ENCODE results near the gene PSMG4.
A peak's percentile ranks its signal among the peaks of the same experiment; 100 is the strongest.

The PSMG4 gene

DNA sequence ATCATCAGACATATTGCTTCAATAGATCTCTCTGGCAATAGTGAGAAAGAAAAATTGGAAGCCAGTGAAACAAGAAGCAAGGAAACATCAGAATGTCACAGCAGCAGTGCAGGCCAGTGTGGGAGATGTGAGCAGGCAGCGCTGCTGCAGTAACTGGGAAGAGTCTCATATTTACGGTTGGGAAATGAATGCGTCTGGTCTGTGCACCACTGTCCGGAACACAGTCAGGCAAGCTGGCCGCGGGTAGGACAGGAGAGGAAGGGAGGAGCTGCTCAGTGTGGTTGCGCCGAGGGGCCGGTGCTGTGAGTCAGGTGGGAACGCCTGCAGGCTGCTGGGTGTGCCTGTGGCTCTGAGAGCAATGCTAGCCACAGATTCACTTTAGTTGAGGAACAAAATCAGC, 6.4 kb upstream of the PSMG4 start:
- no peak for DNase-seq

DNA sequence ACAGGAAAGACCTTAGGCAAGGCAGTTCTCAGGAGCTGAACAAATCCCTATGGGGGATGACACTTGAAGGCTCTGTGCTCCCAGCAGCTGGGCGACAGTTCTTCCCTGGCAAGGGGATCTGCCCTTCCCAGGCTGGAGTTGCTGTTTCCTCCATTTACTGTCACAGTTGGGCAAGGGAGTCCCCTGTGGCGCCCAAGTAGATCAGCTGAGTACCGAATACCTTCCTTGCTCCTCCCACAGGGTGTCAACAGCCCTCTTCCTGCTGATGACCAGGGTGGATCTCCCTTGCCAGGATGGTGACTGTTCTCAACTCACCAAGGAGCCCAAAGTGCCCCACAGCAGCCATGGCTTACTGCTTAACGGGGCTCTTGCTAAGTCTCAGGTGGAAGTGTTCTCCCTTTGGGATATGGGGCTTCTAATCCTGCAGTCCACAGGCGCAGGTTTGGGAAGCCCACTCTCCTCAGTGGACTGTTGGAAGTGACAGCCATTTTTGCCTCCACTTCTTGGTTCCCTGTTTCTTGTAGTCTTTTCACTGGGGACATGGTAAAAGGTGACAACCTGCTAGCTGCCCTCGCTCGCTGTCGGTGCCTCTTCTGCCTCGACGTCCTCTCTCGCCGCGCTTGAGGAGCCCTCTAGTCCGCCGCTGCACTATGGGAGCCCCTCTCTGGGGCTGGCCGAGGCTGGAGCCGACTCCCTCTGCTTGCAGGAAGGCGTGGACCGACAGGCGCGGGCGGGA, 5.7 kb upstream of the PSMG4 start:
- no peak for DNase-seq

DNA sequence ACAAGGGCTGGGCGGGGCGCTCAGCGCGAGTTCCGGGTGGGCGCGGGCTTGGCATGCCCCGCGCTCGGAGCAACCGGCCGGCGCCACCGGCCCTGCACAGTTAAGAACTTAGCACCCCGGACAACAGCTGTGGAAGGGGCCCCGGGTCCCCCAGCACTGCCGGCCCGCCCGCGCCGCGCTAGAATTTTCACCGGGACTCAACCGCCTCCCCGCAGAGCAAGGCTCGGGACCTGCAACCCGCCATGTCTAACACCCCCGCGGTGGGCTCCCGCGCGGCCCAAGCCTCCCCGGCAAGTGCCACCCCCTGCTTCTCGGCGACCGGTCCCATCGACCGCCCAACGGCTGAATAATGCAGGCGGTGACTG, 5.2 kb upstream of the PSMG4 start:
- DNase-seq, result no peak

DNA sequence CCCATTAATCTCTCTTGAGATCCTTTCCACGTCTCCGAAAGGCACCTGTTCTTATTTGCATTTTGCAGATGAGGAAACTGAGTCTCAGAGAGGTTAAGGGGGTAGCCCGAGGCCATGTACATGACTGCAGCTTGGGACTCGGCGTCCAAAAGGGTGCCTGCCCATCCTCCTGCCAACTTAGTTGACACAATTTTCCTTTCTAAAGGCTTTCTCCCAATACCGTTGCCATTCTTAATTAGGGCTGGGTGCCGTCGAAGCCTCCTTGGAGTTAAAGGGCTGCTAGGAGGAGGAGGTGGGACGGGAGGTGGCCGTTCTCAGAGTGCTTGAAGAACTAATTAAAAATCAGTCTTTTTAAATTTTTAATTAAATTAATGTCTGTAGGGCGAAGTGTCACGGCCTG, 546 bp upstream of the PSMG4 start:
- no peak for DNase-seq

GRCh38 chr6:3259491-3259958, 778 bp downstream of the PSMG4 start:
- peak; percentile 23 for DNase-seq

DNA sequence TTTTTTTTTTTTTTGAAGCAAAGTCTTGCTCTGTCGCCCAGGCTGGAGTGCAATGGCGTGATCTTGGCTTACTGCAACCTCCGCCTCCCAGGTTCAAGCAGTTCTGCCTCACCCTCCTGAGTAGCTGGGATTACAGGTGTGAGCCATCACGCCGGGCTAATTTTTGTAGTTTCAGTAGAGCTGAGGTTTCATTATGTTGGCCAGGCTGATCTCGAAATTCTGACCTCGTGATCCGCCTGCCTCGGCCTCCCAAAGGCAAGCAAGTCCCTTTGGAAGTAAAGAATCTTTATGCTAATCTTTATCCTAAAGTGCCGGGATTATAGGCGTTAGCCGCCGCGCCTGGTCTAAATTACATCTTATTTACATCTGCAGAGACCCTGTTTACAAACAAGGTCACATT, 1.5 kb downstream of the PSMG4 start:
- DNase-seq, result no peak

GRCh38 chr6:3260772-3261517, 2.2 kb downstream of the PSMG4 start:
- DNase-seq, result no peak

DNA sequence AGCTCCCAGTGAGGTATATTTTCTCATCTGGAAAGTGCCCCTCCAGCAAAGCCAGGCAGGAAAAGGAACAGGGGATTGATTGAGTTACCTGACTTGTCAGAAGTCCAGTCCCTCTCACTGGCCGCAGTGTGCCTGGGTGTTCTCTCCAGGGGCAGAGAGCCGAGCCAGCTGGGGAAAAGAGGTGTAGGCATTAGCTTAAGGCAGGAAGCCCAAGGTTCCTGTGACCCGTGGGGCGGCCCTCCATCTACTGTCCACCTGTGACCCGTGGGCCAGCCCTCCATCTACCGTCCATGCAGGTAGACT, 2.7 kb downstream of the PSMG4 start:
- no peak for DNase-seq

DNA sequence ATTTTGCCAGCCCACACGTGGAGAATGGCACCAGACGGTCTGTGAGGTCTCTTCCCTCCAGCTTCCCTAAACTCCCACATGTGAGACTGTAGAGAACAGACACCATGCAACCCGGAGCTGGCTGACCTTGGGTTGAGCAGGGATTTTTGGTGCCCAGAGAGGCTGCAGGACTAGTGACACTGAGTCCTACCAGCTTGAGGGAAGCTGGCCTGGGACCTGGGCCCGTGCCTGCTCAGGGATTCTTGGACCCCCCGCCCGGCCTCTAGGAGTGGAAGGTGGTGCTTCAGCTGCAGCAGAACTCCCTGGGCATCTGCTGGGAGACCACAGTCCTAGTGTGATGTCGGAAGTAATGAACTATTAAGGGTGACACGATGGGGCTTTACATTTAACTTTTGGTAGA, 3.2 kb downstream of the PSMG4 start:
- no peak for DNase-seq

GRCh38 chr6:3263096-3263495, 4.3 kb downstream of the PSMG4 start:
- no peak for DNase-seq

DNA sequence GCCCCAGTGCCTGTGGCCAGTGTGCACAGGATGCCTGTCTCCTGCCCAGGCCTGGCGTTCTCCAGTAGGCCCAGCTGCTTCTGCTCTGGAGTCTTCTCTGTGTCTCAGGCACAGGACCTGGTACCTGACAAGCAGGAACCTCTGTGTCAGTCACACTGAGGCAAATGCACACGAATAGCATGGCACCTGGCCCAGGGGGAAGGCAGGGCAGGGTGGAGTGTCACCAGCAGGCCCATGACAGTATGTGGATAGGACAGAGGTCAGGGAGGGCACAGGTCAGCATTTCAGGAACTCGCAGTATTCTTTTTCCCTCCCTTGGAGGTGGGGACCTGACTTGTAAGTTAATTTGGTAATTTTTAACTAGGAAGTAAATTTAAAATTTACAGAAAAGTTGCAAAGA, 5.6 kb downstream of the PSMG4 start:
- DNase-seq, result no peak

GRCh38 chr6:3265671-3266070, 6.9 kb downstream of the PSMG4 start:
- DNase-seq, result no peak

DNA sequence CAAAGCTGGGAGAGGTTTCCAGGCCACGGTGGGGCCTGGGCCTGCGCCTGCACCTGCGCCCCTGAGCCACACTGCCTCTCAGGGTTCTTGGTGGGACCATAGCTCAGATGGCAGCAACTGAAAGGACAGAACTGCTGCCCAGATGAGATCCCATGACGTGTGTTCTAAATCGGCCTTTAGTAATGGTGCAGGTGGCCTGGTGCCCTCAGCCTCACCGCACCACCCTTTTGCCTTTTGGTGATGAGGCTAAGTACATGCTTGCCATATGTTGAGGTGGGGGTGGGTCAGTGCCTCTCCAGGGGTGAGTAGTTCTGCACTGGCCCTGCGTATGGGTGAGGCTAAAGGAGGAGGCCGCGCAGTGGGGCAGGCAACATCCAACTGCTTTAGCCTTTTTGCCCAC, 7.4 kb downstream of the PSMG4 start:
- no peak for DNase-seq

GRCh38 chr6:3267162-3267561, 8.4 kb downstream of the PSMG4 start:
- DNase-seq, result no peak

DNA sequence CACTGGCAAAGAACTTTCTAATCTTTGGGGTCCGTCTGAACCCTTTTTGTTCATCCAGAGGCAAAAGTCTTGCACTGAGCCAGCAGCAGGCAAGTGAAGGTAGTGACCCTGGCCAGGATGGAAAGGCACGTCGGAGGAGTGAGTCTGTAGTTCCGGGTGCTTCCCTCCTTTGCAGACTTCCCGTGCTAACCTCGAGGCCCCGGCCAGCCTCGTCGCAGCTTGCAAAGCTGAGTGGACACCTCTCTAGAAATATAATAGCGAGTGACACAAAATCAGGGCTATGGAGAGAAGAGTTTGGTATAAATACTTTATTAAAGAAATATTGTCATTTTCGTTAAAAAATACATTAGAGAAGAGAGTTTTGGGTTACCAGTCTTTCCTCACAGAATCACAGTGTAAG, 9.9 kb downstream of the PSMG4 start:
- no peak for DNase-seq

GRCh38 chr6:3269281-3269975, 10.7 kb downstream of the PSMG4 start:
- no peak for DNase-seq

DNA sequence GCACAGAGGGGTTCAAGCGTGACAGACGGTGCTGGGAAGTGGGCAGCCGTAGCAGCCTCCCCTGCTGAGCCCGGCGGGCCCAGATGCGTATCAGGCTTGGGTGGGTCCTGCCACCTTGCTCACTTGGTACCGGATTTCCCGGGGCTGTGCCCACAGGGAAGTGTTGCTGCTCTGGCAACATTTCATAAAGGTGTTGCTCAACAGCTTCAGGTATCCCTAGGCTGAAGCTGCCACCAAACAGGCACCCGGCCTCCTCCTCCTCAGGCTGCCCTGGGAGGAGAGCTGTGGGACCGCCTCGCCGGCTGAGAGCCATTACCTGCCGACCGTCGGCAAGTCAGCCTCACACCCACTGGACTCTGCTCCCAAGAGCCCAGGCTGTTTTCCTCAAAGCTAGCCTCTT, 11.5 kb downstream of the PSMG4 start:
- no peak for DNase-seq

GRCh38 chr6:3271756-3272155, 13.0 kb downstream of the PSMG4 start:
- DNase-seq, result no peak

GRCh38 chr6:3272911-3273547, 14.3 kb downstream of the PSMG4 start:
- DNase-seq, result no peak

DNA sequence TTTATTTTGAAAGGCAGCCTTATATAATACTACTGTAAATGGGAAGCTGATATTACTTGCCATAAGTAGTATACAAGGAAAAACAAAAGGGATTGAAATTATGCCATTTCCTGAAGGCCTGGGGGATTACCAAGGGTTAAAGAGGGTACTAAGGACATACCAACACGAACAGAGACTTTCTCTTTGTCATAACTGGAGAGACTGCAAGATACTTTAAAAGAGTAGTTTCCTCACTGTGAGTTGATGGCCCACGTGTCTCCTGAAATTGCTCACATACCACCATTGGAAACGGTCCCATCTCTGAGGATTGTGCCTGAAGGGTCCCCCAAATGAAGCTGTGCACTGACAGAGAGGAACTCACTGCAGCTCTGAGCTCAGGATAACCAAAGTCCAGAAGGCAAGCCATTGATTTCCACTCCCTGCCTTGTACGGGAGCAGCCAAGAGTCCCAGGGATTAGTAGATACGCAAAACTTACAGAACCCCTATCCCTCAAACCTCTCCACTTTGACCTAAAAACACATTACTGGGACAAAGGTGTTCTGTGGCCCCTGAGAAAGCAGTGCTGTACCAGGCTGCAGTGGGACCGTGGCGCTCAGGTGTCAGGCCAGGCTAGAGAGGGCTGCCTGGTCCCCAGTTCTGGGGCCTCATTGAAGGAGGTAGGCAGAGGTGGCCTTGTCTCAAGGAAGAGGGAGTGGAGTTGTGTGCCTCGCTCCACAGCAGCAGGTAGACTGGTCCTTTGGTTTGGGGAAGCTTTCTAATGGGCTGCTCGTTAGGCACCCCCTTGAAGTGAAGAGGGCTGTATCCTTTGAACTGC, 15.2 kb downstream of the PSMG4 start:
- DNase-seq, result no peak

- DNase-seq, result no peak
Measured at GRCh38 chr6:3276174-3277167, 17.7 kb downstream of the PSMG4 start.

DNA sequence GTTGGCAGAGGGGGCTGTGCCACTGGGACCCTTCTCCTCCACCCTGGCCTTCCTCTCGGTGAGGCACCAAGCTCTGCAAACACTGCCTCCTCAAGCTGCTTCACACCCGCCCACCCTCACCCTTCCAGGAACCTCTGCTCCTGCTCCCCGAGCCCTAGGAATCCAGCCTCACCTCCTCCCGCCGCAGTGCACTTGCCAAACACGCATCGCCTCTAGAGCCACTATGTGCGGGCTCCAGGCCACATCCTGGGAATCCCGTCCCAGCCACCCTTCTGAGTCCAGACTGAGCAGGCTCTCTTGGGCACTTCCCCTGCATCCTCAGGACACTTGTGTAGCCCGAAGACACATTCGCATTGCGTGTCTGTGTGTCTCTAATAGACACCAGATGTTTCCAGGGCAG, 18.5 kb downstream of the PSMG4 start:
- DNase-seq, result no peak
